Parietal lobe (tissue), 1 donor: ENCODE measurements around the gene PGK2. TPM values are rescaled to one million over a fixed set of nuclear protein-coding genes. Genes with fewer than 3 reads are reported as not detected.

Source experiments
- total RNA-seq: library from RNA; depleted of rRNA; stranded (reverse); fragments of >200 nt; gene quantifications from one replicate; pipeline ENCODE4 v1.2.3, GENCODE V29; 2014

Gene PGK2
- total RNA-seq: not detected

DNA sequence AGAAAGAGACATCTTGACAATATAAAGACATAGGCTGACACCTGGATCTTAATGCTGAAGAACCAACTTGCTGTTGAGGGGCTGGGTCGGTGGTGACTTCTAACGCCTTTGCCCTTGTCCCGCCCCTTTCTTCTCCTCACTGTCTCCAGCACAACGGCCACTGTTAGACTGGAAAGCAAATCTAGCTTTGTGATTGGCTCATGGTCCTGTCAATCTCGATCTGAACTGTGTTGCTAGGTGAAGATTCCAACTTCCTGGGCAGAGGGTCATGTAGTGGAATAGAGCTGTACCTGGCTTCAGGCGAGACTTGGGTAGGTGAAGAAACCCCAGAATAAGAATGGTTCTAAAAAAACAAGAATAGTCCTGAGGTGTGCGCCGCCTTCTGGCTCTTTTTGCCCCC is at the start of gene PGK2:
PGK2 (minus strand) TSS at position 110 of the 400 bp plus-strand sequence; CDS start at position 12, 98 bp downstream.

DNA sequence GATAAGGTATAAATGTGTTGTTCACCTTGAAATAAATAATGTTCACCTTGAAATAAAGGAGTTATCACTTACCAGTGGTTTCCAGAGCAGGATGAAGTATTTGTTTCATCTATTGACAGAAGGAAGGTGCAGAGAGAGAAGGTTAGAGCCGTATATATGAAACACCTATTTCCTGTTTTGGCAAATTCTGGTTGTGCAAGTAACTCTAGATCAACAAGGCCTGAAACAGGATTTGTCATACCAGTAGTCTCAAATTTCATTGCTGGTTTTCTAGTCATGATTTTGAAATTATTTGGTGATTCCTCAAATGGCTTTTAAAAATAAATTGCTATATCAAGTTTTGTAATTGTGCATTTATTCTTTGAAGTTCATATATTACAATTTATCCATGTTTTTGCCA is 42.8 kb downstream of the PGK2 start, which contains the start of gene CRISP3:
CRISP3 (minus strand) TSS at position 130 of the 400 bp plus-strand sequence; CDS start at position 109, 21 bp downstream.

Other genes starting within 250 kb of the PGK2 start
- gene C6orf141, start 236.6 kb downstream of the PGK2 start, total RNA-seq: 1.3 TPM
- gene RHAG, start 150.4 kb downstream of the PGK2 start, total RNA-seq: 0.31 TPM
- 0.31 TPM for gene CRISP2, start 73.7 kb downstream of the PGK2 start, total RNA-seq
- not detected for gene CRISP3, start 42.9 kb downstream of the PGK2 start, total RNA-seq
- gene CRISP1, start 79.2 kb upstream of the PGK2 start, total RNA-seq: not detected
- gene DEFB114, start 176.9 kb upstream of the PGK2 start, total RNA-seq: not detected
- gene DEFB113, start 182.3 kb upstream of the PGK2 start, total RNA-seq: not detected
- gene DEFB110, start 234.7 kb upstream of the PGK2 start, total RNA-seq: not detected